ENCODE measurements around the gene LYPLAL1. TPM values are rescaled to one million over a fixed set of nuclear protein-coding genes. Genes with fewer than 3 reads are reported as not detected.

The LYPLAL1 gene
- total and polyA plus RNA-seq, 9 of the 15 experiments (the other 6 are each of a cell fraction or from before 2014, with no cell fraction given): 14.9 to 179 (median 46.3) TPM

- TF ChIP-seq CUX1 (CRISPR knock-in tag; IDR thresholded peaks at IDR 0.05) (no peak), CBX8 (IDR thresholded peaks at IDR 0.05; ENCODE audit: borderline replicate concordance, extremely low read depth, low read depth, low read length, poor library complexity, severe bottlenecking) (no peak), PML (IDR thresholded peaks at IDR 0.05; ENCODE audit: low read length) (no peak), ILF3 (IDR thresholded peaks at IDR 0.05; ENCODE audit: borderline replicate concordance) (no peak), RHOXF2B (CRISPR knock-in tag; conservative IDR thresholded peaks at IDR 0.05) (no peak), ZNF318 (IDR thresholded peaks at IDR 0.05; ENCODE audit: borderline replicate concordance in 1 of 2, low read depth in 1 of 2) (no peak), ZNF830 (CRISPR knock-in tag; IDR thresholded peaks at IDR 0.05) (no peak), RBM22 (IDR thresholded peaks at IDR 0.05; ENCODE audit: low read depth, low read length, poor library complexity, severe bottlenecking) (no peak), HCFC1 (IDR thresholded peaks at IDR 0.05; ENCODE audit: low read depth, low read length) (no peak), NCOA1 (IDR thresholded peaks at IDR 0.05; ENCODE audit: low read depth) (no peak), BCLAF1 (IDR thresholded peaks at IDR 0.05; ENCODE audit: borderline replicate concordance in 1 of 2, control insufficient read depth in 1 of 2, low read depth in 2 of 2, low read length in 1 of 2) (no peak)
Measured at GRCh38 chr1:219155135-219155534, 18.5 kb upstream of the LYPLAL1 start (continued).
